GM23248 (cell line): ENCODE results near the gene CSNK1G1.

ENCODE experiments used
- EZH2 ChIP-seq: fragments of 200-600 bp; sonication (generic); IDR thresholded peaks from 2 replicates; pipeline ENCODE4 v1.6.1; 2018; ENCODE audit warnings: antibody characterized with exemption, mild to moderate bottlenecking; ENCODE audit not compliant: insufficient read depth, poor library complexity, severe bottlenecking
- EZH2phosphoT487 ChIP-seq: fragments of 200-600 bp; sonication (generic); IDR thresholded peaks from 2 replicates; pipeline ENCODE4 v1.6.1; 2018; ENCODE audit warnings: antibody characterized with exemption, moderate library complexity, mild to moderate bottlenecking, low read depth; ENCODE audit not compliant: insufficient read depth

DNA sequence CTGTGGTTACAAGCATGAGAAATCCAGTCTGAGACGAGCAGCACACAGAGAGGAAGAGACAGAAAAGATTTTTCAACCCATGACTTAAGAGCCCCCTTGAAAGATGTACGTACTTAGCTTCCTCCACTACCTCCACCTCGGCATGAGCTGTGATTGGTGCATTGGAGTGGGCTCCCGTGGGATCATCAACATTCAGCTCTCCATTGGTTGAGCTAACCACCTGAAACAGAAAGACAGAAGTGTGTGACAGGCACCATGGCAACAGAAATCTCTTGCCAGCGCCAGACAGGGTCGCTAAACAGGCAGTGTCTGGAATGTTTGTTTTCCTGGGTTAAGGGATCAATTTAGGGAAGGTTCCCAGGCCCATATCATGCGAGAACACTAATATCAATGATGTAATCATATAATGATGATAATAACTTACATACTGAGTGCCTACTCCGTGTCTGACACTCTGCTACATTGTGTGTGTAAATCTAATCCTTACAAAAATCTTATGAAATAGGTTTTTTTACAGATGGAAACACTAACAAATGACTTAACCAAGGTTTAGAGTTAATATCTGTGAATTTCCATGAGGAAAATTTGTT lies 175.6 kb downstream of the CSNK1G1 start:
- TF ChIP-seq EZH2, result no peak
- no peak for TF ChIP-seq EZH2phosphoT487
